Measurements from ENCODE around the gene SORBS2. TPM values are rescaled to one million over a fixed set of nuclear protein-coding genes. Genes with fewer than 3 reads are reported as not detected.

Gene SORBS2
- total RNA-seq, 1 donor from 2014 or later, result 43.2 TPM

DNA sequence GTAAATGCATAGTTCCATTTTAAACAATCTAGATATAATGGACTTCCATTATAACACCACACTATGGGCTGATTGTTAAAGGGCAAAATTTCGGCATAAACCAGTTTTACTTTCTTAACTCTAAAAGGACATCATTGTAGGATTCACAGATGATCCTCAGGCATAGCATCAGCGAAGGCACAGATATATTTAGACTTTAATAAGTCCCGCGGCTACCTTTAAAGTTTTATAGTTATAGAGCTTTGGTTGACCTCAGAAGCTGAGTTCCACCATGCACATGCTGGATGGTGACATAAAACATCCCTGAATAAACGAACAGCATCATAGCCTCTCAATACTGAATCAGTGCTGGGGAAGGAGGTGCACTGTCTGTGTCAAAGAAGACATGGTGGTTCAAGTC, 151.7 kb downstream of the SORBS2 start:
- no peaks in the 10 kb centered on the region for H3K27me3 Mint-ChIP-seq
- DNase-seq (ENCODE audit: extremely low spot score, unreplicated experiment), result no peak
- no peaks in the 10 kb centered on the region for H3K9me3 Mint-ChIP-seq
- TF ChIP-seq, protein P1, sequence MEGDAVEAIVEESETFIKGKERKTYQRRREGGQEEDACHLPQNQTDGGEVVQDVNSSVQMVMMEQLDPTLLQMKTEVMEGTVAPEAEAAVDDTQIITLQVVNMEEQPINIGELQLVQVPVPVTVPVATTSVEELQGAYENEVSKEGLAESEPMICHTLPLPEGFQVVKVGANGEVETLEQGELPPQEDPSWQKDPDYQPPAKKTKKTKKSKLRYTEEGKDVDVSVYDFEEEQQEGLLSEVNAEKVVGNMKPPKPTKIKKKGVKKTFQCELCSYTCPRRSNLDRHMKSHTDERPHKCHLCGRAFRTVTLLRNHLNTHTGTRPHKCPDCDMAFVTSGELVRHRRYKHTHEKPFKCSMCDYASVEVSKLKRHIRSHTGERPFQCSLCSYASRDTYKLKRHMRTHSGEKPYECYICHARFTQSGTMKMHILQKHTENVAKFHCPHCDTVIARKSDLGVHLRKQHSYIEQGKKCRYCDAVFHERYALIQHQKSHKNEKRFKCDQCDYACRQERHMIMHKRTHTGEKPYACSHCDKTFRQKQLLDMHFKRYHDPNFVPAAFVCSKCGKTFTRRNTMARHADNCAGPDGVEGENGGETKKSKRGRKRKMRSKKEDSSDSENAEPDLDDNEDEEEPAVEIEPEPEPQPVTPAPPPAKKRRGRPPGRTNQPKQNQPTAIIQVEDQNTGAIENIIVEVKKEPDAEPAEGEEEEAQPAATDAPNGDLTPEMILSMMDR (conservative IDR thresholded peaks at IDR 0.05), result no peak
- no peak overlapping the region for H3K27ac Mint-ChIP-seq
- H3K4me1 Mint-ChIP-seq (ENCODE audit: unreplicated experiment), result peaks cover 20% of the 10 kb centered on the region
- H3K4me3 Mint-ChIP-seq, result no peak overlapping the region
- H3K36me3 Mint-ChIP-seq, result peaks cover 6% of the 10 kb centered on the region

DNA sequence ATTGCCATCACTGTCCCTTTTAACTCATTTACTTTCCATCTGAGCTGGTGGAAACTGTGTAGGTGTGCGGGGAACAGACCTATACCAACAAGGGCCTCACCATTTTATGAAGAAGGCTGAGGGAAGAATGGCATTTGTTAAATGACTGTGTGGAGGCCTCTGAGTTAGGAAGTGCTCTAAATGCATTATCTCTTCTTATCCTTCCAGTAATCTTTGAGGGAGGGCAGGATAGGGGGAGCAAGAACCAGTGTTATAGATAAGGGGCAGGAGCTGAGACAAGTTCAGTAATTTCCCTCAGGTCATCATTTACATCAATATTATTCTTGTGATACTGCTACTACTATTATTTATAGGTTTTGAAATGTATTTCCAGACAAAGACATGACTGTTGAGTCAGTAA, 154.3 kb downstream of the SORBS2 start:
- Mint-ChIP-seq H3K4me3 (no peak overlapping the region), H3K27ac (peak overlapping the region; percentile 18), H3K27me3 (no peaks in the 10 kb centered on the region), H3K4me1 (ENCODE audit: unreplicated experiment) (peaks cover 34% of the 10 kb centered on the region), H3K9me3 (no peaks in the 10 kb centered on the region), H3K36me3 (peaks cover 3% of the 10 kb centered on the region)
- TF ChIP-seq, protein P1 (conservative IDR thresholded peaks at IDR 0.05), result no peak
- no peak for DNase-seq (ENCODE audit: extremely low spot score, unreplicated experiment)

DNA sequence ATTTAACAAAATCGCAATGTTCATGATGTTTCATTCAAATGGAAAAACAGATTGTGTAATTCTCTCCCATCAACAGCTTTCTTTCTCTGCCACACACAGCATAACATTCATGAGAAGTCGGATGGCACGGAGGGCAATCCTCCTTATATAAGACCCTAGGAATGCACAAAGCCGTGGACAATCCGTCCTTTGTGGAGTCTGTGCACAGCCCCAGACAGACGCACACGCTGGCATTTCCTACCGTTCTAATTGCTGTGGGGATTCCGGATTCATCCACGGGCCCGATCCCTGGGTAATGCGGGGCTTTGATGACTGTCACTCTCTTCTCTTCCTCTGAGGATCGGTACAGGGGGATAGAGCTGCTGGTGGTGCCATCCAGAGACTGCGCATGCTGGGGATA, 154.8 kb downstream of the SORBS2 start:
- H3K9me3 Mint-ChIP-seq, result no peaks in the 10 kb centered on the region
- H3K27me3 Mint-ChIP-seq, result no peaks in the 10 kb centered on the region
- H3K4me3 Mint-ChIP-seq, result peak overlapping the region; percentile 19
- H3K4me1 Mint-ChIP-seq (ENCODE audit: unreplicated experiment), result peaks cover 35% of the 10 kb centered on the region
- DNase-seq (ENCODE audit: extremely low spot score, unreplicated experiment), result no peak
- TF ChIP-seq, protein P1 (conservative IDR thresholded peaks at IDR 0.05), result no peak
- H3K36me3 Mint-ChIP-seq, result peaks cover 3% of the 10 kb centered on the region
- peak overlapping the region; percentile 97 for H3K27ac Mint-ChIP-seq

DNA sequence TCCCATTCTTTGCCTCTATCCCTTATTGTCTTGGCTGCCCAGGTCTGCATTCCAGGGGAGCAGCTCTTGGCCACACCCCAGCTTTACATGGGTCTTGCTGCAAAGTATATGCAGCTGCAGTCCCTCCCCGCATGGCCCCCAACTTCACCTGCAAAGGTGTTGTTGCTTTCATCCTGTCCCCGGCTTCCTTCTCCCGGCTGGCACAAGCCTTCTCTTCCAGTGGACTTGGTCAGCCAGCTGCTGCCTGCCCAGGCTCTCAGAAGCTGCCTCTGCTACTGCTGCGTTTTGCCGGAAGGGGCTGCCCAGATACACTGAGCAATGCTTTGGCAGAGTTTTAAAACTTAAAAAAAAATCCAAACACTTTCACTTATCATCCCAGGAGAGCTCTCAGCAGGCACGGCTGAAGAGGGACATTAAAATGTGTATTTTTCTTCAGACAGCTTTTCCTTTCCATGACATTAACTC, 155.5 kb downstream of the SORBS2 start:
- peaks cover 2% of the 10 kb centered on the region for H3K36me3 Mint-ChIP-seq
- peak overlapping the region; percentile 97 for H3K27ac Mint-ChIP-seq
- no peaks in the 10 kb centered on the region for H3K9me3 Mint-ChIP-seq
- peak overlapping the region; percentile 46 for H3K4me3 Mint-ChIP-seq
- TF ChIP-seq, protein P1 (conservative IDR thresholded peaks at IDR 0.05), result peak; percentile 47
- no peaks in the 10 kb centered on the region for H3K27me3 Mint-ChIP-seq
- DNase-seq (ENCODE audit: extremely low spot score, unreplicated experiment), result no peak
- peaks cover 39% of the 10 kb centered on the region for H3K4me1 Mint-ChIP-seq (ENCODE audit: unreplicated experiment)

DNA sequence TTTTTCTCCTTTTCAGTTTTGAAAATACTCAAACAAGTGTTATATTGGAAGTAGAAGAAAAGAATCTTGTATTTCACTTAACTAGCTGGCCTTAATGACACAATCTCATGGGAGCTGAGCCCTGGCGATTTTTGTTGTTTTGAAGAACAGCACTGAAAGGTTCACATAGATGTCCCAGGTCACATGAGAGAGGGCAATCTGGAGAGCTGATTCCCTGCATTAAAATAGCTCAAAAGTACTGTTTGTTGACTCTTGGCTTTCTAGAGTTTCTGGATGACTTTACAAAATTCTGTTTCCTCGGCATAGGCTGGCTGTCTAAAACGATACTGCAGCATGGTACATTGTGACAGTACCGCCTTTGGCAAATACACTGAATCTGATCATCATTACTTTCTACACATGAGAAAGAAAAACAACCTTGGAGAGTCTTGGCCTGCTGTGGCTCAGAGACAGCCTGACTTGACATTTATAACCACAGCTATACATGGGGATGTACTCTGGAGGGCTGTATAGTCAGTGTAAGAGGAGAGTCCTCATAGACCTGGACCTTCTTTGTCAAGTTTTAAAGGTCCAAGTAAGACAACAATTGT, 156.9 kb downstream of the SORBS2 start:
- Mint-ChIP-seq H3K4me1 (ENCODE audit: unreplicated experiment) (peaks cover 41% of the 10 kb centered on the region), H3K4me3 (peak overlapping the region; percentile 72), H3K9me3 (no peaks in the 10 kb centered on the region), H3K27me3 (no peaks in the 10 kb centered on the region), H3K27ac (peak overlapping the region; percentile 97), H3K36me3 (no peaks in the 10 kb centered on the region)
- DNase-seq (ENCODE audit: extremely low spot score, unreplicated experiment), result no peak
- TF ChIP-seq, protein P1 (conservative IDR thresholded peaks at IDR 0.05), result no peak

All from type B pancreatic cell (in vitro differentiated cells).